ENCODE results near the gene IFNE. TPM values are rescaled to one million over a fixed set of nuclear protein-coding genes. Genes with fewer than 3 reads are reported as not detected.
"Not testable (repeated sequence)": the region's sequence is repeated elsewhere in the genome, so short reads cannot be mapped to it uniquely, and the experiment has no call there.

Gene IFNE
- total RNA-seq, 1 donor = 18.3 TPM

DNA sequence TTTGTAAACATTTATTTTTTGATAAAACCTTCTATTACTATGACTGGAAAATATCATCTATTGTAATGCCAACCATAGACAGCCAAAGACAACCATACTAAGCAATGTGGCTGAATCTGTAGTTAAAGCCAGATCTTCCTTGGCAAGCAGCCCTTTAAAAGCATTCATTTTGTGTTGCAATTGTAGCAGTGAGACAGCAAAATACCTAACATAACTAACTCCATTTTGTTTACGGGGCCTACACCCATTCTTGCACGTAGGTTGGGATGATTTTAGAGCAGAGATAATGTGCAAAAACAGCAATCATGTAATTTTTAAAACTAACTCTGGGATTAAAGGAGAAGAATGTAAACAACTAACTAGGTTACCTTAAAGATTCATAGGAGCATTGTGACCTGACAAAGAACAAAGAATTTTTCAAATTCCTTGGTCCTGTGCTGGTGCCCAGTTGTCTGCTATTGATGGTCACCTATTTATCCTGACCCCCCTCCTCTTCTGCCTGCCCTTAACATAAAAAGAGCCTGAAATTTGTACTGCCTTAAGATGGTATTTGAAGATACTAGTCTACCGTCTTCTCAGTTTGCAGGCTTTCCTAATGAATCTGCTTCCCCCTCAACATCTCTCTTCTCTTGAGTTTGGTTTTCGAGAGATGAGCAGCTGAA, 31.2 kb downstream of the IFNE start:
- DNase-seq (ENCODE audit: low read depth) = peak; percentile 72
- no peak overlapping the region for H3K4me3 ChIP-seq (ENCODE audit: low read depth, low read length)
- TF ChIP-seq, protein P1, sequence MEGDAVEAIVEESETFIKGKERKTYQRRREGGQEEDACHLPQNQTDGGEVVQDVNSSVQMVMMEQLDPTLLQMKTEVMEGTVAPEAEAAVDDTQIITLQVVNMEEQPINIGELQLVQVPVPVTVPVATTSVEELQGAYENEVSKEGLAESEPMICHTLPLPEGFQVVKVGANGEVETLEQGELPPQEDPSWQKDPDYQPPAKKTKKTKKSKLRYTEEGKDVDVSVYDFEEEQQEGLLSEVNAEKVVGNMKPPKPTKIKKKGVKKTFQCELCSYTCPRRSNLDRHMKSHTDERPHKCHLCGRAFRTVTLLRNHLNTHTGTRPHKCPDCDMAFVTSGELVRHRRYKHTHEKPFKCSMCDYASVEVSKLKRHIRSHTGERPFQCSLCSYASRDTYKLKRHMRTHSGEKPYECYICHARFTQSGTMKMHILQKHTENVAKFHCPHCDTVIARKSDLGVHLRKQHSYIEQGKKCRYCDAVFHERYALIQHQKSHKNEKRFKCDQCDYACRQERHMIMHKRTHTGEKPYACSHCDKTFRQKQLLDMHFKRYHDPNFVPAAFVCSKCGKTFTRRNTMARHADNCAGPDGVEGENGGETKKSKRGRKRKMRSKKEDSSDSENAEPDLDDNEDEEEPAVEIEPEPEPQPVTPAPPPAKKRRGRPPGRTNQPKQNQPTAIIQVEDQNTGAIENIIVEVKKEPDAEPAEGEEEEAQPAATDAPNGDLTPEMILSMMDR (IDR thresholded peaks at IDR 0.05; ENCODE audit: insufficient read depth, low read length) = no peak

- not testable (repeated sequence) for H3K4me3 ChIP-seq (ENCODE audit: low read depth, low read length); DNase-seq (ENCODE audit: low read depth)
Observed at GRCh38 chr9:21449312-21449711, 32.8 kb downstream of the IFNE start.

DNA sequence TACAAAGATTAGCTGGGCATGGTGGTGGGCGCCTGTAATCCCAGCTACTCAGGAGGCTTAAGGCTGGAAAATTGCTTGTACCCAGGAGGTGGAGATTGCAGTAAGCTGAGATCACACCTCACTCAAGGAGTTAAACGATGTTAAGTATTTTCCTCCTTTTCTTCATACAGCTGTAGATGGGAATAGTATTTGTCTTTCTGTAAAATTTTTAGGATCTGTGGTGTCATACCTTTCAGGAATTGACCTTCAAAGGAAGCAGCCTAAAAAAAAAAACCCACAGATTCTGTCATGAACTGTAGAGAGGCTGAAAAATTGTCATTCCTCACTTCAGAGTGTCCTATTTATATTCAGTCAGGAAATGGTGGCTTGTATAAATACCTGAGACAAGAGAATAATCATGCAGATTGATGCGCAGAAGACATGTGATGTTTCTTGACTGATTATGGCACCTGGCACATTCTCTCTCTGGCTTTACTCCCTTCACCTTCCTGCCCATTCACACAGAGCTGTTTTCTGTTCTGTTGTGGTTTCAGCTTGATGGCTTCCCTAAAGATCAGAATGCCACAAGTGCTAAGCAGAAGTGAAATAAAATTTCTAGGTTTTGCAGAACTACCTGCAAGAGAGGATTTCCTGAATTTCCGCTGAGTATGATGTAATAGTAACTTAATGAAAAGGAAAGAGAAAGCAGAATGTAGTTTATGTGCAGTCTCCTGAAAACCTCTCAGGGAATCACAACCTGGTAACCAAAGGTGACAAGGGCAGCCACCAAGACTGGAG, 38.1 kb downstream of the IFNE start:
- DNase-seq (ENCODE audit: low read depth) = no peak
- H3K4me3 ChIP-seq (ENCODE audit: low read depth, low read length) = no peak overlapping the region
- TF ChIP-seq, protein P1 (IDR thresholded peaks at IDR 0.05; ENCODE audit: insufficient read depth, low read length) = no peak

DNA sequence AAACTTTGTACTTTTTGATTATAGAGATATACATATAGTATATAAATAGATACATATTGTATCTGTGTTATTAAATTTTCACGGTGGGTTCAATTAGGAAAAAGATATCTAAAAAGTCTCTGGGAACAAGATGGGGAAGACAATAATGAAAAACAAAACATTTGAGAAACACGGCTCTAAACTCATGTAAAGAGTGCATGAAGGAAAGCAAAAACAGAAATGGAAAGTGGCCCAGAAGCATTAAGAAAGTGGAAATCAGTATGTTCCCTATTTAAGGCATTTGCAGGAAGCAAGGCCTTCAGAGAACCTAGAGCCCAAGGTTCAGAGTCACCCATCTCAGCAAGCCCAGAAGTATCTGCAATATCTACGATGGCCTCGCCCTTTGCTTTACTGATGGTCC, 42.0 kb downstream of the IFNE start, which contains the start of gene IFNA1:
Gene IFNA1 (plus strand): TSS at position 301 of the 400 bp plus-strand sequence. CDS start 69 bp downstream, at position 370.
- TF ChIP-seq, protein P1 (IDR thresholded peaks at IDR 0.05; ENCODE audit: insufficient read depth, low read length) = no peak
- no peak for DNase-seq (ENCODE audit: low read depth)
- H3K4me3 ChIP-seq (ENCODE audit: low read depth, low read length) = no peak within 1 kb of the TSS

DNA sequence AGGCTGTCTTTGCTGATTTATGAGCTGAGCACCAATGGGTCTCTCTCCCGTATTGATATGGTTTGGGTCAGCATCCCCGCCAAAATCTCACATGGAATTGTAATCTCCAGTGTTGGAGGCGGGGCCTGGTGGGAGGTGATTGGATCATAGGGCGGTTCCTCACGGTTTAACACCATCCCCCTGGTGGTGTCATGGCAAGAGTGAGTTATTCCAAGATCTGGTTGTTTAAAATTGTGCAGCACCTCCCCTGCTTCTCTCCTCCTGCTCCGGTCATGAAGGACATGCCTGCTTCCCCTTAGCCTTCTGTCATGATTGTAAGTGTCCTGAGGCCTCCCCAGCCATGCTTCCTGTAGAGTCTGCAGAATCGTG, 47.1 kb downstream of the IFNE start:
- H3K4me3 ChIP-seq (ENCODE audit: low read depth, low read length); DNase-seq (ENCODE audit: low read depth): not testable (repeated sequence)

DNA sequence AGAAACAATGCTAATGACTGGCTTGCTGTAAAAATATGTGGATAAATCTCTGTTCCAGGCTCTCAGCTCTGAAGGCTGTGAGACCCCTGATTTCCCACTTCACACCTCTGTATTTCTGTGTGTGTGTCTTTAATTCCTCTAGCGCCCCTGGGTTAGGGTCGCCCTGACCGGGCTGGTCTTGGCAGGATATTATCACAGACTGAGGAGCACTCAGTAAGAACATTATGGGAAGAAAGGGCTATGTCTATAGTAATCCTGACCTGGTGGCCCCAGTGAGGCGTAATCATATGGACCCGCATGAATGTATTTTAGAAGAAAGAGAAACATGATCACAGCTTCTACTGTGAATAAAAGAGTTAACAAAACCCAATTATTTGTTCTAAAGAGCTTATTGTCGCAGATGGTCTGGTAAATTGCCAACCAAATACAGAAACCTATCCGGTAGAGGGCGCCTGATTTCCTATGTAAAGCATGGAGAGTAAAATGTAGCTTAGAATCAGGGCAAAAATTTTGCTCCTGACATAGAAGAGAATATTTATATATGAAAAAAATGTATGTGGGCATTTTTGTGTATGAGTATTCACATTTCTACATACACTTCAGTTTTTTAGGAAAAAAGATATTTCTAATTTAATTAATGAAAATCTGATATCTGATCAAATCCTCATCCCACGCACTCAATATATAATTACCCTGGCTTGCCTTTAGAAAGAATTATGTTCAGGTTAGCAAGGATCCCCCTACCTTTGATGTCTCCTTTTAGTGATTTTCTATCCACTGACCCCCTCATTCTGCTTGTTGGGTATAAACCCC, 47.7 kb downstream of the IFNE start:
- peak; percentile 83 for DNase-seq (ENCODE audit: low read depth)

DNA sequence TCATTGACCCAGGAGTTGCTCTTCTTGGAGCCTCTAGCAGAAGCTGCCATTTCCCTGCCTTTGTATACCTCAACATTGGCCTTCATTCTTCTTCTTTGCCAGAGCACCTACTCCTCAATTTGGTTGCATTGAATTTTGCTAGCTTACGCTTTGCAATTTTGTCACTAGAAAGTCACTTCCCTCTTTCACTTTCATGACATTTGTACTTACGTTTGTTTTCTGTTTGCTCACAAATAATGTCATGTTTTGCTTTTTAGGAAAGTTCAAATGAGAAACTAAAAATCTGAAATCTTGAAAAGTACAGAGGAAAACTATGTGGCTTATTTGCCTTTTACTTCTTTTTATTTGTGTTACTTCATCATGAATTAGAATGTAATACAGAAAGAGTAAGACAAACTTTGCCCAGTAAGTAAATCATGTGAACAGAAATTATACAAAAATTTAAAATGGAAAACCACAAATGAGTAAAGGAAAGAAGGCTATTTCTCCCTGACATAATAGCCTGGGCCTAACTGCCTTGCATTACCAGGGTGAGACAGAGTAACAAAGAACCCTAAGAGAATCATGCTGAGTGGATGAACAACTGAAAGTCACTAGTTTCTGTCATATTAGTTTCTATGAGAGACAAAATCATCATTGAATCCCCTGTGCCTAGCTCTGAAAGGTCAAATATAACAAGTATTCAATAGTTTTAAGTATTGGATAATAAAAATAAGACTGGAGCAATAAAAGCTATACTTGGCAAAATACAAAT, 49.3 kb downstream of the IFNE start:
- TF ChIP-seq, protein P1 (IDR thresholded peaks at IDR 0.05; ENCODE audit: insufficient read depth, low read length) = no peak
- no peak overlapping the region for H3K4me3 ChIP-seq (ENCODE audit: low read depth, low read length)
- DNase-seq (ENCODE audit: low read depth) = no peak

More for the DNA sequence above, 47.7 kb downstream of the IFNE start:
- TF ChIP-seq, protein P1 (IDR thresholded peaks at IDR 0.05; ENCODE audit: insufficient read depth, low read length) = peak; percentile 61
- no peak overlapping the region for H3K4me3 ChIP-seq (ENCODE audit: low read depth, low read length)
